GM21528 (cell line): ENCODE data around the gene RBBP8NL.
A peak's percentile ranks its signal among the peaks of the same experiment; 100 is the strongest.

Source experiments
- ATAC-seq: cut with Tn5 transposase; IDR thresholded peaks from one replicate; pipeline ENCODE4 v1.9.1; 2021; ENCODE audit warnings: mild to moderate bottlenecking, moderate library complexity; ENCODE audit not compliant: unreplicated experiment, low FRiP score

Gene RBBP8NL

DNA sequence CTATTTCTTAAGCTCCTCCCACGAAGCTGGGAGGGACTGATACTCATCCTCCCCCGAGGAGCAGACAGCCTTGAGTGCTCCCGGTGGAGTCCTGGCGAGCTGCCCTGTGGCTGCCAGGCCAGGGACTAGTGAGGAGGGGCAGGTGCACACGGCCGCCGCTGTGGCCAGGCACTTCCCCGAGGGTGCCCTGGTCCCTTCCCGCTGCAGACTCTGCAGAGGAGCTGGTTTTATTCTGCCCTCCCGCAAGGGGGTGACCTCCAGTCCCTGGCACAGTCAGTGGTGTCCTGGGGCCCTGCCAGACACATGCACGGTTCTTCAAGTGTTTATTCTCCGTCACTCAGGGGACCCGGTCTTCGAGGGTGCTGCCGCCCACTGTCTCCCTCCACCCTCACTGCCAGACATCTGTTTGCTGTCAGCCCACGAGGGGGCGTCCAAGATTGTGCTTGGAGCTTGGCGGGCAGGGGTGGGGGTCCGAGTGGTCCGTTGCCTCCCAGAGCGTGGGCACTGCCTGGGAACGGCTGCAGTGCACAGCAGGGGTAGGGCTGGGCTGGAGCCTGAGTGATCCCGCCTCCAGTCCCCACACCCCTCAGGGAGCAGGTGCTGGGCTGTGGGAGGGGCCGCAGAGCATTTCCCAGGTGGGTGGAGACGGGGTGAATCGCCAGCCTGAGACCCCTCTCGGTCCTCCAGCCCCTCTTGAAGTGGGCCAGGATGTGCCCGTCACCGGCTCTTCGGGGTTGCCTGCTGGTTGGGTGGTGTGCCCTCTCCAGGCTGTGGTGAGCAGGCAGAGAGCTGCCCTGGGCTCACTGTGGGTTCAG lies 17.2 kb downstream of the RBBP8NL start:
- ATAC-seq: no peak

DNA sequence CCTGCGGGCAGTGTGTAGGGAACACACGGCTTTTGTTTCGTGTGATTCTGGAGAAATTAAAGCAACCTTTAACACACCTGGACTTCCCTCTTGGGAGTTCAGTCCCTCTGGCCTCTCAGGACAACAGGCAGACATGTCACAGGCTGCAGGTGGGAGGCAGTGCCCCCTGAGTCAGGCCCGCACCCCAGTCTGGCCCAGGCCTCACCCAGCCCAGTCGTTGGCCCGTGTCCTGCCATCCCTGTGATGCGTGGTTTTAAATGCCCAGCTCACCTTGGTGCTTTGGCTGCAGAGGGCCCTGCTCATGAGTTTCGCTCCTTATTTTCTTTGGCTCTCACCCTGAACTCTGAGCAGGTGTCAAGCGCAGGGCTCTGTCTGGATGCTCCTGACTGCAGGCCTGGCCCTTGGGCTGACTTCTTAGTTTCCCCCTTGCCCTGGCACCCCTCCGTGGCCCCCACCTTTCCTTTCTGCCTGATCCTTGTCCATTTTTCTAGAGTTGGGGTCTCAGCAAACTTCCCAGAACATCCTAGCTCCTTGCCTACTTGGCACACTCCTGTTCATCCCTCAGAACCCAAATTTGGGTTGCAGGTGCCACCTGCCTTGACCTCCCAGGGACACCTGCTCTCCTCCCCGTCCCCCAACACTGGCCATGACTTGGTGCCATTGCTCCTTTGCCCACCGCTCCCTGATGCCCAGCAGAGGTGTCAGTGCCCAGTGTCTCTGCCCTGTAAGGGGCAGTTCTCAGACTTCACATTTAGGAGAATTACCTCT lies 18.1 kb downstream of the RBBP8NL start:
- no peak for ATAC-seq

DNA sequence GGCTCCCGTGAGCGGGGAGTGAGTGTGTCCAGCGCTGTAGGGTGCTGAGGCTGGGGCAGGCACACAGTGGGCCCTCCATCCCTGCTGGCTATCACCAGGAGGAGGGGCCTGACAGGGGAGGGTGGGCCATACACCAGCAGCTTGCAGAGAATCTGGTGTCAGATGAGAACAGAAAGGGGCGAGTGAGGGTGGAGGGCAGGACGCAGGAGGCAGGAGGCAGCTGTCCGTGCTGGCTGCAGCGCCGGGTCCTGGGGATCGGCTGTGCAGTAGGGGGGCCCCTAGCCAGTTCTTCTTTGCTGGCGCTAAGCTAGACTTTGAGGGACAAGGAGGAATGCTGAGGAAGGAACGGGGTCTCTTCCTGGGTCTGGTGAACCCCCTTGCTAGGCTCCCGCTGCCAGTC lies 18.7 kb downstream of the RBBP8NL start:
- ATAC-seq: no peak

DNA sequence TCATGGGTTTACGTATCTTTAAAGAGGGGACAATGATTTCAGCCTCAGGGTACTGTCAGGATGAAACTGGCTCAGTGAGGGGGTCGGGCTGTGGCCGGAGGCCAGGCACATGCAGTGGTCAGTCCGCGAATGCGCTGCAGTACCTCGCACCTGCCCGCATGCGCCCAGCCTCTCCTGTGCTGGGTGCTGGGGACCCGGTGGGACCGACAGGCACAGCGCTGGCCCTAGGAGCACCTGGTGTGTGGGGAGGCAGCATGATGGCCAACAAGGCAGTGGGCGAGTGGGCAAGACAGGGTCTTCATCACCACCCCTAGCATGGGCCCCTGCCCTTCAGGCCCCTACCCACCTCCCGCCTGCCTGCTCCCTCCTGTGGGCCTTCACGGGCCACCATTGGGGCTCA lies 19.3 kb downstream of the RBBP8NL start:
- no peak for ATAC-seq

DNA sequence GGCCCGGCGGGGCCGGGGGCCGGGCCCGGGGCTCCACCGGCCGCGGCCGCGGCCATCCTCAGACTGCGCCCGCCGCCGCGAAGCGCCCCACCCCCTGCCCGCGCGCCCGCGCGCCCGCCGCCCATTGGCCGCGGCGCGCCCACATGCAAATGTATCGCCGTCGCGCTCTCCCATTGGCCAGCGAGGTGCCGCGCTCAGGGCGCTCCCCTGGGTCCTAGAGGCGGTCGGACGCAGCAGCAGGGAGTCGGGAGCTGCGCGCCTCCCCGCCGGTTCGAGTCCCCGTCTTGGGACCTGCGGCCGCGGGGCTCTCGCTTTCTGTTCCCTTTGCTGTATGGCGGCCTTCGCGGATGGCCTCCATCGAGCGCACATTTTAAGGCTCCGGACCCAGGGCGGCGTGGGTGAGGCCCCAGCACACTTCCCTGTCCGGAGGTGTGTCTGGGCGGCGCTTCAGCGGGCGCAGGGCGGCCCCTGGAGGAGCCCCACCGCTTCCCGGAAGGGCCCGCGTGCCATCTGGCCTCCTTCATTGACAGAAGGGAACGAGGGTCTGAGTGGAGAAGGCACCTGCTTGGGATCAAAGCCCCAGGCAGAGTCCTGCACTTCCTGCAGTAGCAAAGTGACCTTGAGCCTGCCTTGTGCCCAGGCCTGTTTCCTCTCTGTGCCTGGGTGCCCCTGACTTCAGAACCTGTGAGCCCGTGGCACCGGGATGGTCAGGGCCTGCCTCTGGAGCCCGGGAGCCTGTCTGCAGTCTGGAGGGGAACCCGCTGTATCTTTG lies 19.9 kb downstream of the RBBP8NL start, which contains the start of gene CABLES2:
TSS of gene CABLES2 (minus strand) at position 65 of the 772 bp plus-strand sequence. CDS start at position 56, 9 bp downstream.
- ATAC-seq: peak; percentile 68

DNA sequence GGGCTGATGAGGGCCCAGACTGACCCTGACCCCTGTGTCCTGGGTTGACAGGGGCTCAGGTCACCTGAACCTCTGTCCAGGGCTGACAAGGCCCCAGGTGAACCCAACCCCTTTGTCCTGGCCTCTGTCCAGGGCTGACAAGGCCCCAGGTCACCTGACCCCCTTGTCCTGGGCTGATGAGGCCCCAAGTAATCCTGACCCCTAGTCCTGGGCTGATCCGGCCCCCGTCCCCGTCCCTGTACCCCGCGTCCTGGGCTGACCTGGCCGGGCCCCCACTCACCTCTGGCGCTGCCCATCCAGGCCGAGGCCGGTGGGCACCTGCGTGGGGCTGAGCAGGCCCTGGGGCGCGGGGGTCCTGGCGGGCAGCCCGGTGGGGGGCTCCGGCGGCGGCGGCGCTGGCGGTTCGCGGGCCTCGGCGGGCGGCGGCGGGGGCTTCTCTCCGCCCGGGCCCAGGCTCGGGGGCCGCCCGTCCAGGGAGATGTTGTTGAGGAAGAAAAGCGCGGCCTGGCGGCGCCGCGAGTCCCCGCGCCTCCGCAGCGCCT lies 20.6 kb downstream of the RBBP8NL start:
- peak; percentile 11 for ATAC-seq

DNA sequence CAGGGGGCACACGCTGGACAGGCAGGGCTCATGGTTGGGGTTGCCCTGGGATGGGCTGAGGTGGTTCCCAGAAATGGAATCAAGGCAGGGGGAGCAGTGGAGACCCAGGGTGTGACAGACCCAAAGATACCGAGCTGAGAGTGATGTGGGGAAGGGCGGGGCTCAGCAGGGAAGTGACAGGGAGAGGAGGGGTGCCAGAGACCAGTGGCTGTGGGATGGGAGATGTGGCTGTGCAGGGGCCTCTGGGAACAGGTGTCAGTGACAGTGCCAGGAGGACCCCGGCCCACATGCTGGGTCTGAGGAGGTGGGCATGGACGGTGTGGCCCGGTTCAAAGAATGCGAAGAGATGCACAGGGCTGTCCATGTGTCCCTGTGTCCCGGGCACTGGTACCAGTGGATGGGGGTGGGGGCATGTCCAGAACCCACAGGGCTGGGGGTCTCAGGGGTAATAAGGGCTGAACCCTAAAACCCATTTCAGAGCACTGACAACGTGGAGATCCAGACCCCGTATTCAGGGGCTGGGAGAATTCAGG lies 21.3 kb downstream of the RBBP8NL start:
- no peak for ATAC-seq

DNA sequence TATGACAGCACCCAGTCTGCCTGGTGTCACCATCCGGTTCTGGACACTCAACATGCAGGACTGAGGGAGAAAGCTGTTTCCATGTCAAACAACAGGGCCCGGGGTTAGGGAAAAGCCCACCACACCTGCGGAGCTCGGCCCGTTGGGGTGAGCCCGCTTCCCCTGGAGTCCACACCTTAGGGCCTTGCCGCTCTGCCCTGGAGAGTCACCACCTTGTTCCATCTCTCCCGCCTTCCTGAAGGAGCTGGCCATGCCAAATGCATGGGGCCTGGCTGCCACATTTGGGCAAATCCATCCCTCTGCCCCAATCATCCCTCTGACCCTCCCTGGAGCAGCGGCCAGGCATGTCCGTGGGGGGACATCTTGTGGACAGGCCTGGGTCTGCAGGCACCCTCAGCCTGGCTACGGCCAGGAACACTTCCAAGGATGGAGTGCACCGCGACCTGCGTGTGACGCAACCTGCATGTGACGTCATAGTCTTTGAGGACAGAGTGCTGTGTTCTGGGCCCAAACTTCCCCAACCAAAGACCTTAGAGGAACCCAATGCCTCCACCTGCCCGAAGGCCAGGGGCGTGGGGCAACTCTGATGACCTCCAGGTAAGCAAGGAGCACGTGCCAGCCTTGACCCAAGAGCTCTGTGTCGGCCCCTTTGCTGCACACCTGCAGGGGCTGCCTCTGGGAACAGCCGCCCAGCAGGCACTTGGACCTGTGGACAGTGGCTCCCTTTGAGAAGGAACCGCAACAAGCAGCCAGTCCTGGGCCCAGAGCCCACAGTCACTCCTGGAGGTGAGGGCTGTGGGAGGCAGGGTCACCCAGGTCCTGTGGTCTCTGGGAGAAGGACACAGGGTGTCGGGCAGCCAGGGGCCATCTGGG lies 22.0 kb downstream of the RBBP8NL start:
- no peak for ATAC-seq

DNA sequence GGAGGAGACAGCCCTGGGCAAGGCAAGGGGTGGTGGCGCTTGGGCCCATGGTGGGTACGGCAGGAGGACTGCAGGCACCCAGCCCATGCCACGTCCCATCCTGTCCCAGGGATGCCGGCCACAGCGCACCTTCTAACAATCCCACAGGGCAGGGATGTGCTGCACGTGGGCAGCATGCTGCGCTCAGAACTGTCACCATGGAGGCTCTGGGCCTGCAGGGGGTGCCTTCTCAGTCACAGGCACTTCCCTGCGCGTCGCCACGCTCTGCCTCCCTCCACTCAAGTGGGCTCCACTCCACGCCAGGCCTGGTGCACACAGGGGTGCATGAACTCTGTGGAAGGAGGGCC lies 22.6 kb downstream of the RBBP8NL start:
- ATAC-seq: no peak

DNA sequence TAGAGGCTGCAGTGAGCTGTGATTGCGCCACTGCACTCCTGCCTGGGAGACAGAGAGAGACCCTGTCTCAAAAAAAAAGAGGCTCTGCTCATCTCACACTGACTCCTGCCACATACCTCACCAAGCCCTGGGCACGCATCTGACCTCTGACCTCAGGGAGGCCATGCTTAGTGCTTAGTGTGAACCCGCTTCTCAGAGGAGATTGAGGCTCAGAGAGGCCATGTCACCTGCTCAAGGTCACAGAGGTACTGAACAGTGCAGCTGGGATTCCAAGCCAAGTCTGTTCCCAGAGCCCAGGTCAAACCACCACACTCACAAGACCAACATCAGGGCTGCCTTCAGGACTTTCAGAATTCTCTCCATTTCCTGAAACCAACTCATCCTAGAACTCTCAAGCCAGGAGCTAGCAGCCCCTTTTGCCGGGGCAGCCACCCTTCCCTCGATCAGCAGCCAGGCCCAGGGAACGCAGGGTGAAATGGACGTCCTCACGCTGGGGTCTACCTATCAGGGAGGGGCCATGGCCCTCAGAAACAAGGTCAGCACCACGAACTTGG lies 23.1 kb downstream of the RBBP8NL start:
- no peak for ATAC-seq

DNA sequence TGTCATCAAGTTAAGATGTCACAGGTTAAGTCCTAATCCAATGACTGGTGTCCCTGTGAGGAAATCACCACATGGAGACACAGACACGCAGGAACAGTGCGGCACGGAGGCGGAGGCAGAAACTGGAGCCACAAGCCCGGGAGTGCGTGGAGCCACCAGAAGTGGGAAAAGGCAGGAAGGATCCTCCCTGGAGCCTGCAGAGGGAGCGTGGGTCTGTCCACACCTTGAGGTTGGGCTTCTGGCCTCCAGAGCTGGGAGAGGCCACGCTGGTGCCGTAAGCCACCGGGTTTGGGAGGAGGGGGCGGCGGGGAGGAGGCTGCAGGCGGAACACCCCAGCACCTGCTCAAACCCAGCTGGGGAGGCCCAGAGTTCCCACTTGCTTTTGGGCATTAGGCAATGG lies 24.0 kb downstream of the RBBP8NL start:
- no peak for ATAC-seq

DNA sequence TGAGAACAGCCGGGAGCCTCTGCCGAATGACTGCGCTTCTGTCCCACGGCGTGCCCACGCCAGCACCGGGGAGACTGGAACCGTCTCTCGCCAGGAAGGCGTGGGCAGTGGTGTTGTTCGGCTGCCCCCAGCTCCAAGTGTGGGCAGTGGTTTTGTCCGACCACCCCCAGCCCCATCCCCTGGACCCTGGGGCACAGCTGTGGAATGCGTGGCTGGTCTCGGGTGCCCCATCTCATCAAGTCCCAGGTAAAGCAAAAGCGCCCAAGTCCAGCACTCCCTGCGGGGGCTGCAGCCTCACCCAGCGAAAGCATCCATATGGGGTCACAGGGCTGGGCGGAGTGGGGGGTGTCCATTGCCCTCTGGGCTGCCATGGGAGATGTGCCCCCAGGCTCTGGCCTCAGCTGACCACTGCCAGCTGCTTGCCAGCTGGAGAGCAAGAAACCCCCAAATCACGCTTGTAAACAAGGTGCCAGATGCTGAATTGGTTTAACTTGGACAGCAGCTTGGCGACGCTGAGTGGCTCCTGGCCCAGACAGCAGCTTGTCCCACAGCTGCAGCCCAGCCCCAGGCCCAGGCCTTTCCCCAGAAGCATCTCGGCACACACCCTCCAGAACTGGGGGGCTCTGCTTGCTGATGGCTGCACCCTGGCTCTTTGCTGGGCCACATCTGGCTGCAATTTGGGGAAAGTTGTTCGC lies 24.7 kb downstream of the RBBP8NL start:
- ATAC-seq: no peak

DNA sequence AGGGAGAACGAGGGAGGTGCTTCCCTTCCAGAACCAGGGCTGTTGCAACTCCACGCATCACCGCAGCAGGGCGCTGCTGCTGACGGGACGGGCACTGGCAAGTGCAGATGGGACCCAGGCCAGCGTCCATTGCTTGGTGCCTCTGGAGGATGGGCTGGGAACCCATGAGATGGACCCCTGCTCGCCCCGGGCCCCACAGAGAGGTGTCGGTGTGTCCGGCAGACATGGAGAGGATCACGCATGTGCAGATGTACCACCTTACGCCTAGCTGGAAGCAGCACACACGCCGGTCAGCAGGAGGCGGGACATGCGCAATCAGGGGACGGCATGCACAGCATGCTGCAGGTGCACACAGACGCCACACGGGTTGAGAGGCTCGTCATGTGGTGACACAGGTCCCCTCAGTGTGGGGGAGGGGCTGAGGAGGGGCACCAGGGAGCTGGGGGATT lies 26.0 kb downstream of the RBBP8NL start:
- ATAC-seq: no peak

DNA sequence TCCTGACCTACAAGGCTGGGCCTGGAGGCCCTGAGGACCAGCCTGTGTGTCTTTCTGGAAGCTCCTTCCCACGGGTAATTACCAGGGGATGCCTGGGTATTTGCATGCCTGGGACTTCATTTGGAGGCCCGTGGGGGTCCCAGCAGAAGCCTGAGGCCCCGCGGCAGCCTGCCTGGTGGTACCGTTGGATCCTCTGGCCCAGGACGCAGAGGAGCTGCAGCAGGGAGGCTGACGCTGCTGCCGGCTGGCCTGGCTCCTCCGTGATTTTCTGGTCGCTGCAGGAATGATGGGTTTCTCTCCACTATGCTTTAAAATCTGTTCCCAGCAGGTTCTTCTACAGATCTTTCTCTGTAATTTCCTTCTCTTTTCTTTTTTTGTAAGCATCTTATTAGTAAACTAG lies 26.8 kb downstream of the RBBP8NL start:
- no peak for ATAC-seq

DNA sequence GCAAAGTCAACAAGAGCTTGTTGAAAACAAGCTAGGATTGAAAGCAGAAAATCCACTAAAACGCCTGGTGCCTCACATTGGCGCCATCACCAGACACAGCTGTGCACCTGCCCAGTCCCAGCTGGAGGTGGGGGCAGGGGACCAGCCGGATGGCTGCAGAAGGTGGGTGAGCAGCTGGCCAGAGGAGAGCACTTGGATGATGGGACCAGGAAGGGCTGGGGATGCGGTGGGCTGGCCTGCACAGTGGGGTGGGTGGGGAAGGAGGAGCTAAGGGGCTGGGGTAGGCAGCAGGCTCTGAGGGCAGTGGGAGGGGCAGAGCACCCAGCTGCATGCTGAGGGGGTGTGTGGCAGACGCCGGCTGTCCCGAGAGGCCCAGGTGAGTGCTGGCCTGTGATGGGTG lies 27.3 kb downstream of the RBBP8NL start:
- no peak for ATAC-seq

DNA sequence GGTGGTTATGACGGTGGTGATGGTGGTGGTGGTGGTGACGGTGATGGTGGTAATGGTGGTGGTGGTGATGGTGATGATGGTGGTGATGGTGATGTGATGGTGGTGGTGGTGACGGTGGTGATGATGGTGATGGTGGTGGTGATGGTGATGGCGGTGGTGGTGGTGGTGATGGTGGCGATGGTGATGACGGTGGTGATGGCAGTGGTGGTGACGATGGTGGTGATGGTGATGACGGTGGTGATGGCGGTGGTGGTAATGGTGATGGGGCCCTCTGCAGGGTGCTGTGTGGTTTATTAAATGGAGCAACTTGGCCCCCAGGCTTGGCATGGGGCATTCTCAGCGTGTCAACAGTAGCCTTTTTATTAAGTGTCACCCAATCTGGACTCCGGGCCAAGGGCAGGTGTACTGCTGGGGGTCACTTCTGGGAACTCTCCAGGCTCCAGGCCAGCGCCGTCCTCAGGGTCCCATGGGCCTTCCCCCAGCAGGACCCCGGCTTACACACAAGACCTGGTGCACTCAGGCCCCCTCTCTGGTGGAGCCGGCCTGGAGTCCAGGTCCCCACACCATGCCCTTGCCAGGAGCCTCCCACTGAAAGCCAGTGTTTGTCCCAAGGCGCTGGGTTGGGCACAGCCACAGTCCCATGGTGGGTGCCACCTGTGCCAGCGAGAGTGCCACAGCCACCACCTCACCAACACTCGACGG lies 29.1 kb downstream of the RBBP8NL start:
- no peak for ATAC-seq

DNA sequence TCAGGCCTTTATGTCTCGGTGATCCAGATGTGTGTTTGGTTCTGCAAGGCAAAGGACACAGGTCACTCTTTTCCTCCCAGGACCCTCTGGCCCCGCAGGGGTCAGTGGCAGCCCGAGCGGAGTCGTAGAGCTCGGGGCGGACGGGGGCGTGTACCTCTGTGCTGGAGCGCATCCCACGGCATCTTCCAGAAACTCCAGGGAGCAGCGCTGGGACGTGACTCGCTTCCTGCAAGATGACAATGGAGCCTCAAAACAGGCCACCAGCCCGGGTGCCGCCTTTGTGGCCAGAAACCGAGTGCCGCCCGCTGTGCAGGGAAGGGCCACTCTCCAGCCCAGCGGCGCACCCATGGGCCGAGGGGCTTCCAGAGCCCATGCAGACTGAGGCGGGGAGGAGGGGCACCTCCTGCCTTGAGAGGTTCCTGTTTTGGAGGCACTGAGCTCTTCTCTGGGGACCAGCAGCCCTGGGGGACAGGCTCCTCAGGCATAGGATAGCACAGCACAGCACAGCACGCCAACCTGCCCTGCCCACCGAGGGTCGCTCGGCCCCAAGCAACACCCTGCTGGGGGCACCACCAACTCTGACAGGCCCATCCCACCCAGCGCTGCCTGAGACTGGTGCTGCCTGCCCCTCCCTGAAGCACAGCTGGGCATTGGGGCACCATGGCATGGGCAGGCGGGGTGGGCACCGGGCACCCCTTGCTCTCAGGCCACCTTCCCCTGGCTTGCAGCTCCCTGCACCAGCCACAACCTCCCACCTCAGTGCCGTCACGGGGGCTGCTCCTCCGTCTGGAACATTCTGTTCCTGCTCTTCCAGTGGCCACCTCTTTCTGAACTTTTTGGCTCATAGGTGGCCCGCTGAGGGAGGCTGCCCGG lies 30.7 kb downstream of the RBBP8NL start:
- no peak for ATAC-seq
